Panc1 (cell line): ENCODE measurements around the gene ABHD8. TPM values are rescaled to one million over a fixed set of nuclear protein-coding genes. Genes with fewer than 3 reads are reported as not detected.

Source experiments
- ATAC-seq: fragments of 200-7000 bp; cut with Tn5 transposase; 2 replicates; pipeline ENCODE4 v1.9.1; 2020; ENCODE audit warnings: mild to moderate bottlenecking, moderate library complexity
- BruUV-seq: library from RNA; stranded (reverse); fragments of 400-500 nt; replicated peaks from 2 replicates; lab custom pipeline; 2021; lab: Mats Ljungman, UMichigan
- CTCF ChIA-PET: fragments of 300-600 bp; sonication (Branson Sonifier 250); formaldehyde crosslinking; loops from one replicate; lab custom pipeline; 2022; ENCODE audit warnings: antibody characterized with exemption; lab: Charles Lee
- POLR2A ChIA-PET: fragments of 300-600 bp; sonication (Branson Sonifier 250); formaldehyde crosslinking; loops from one replicate; lab custom pipeline; 2022; ENCODE audit warnings: antibody characterized with exemption; lab: Charles Lee
- DNase-seq: peaks from one replicate; pipeline ENCODE4 v3.0.0-alpha.2; 2010; ENCODE audit warnings: low read depth, low spot score
- H3K27ac ChIP-seq: 2 replicates; pipeline ENCODE4 v1.5.1; 2011; ENCODE audit warnings: mild to moderate bottlenecking, low read length, inconsistent platforms
- H3K27me3 ChIP-seq: fragments of 200-500 bp; sonication (Bioruptor generic); 2 replicates; pipeline ENCODE4 v1.6.0; 2014; ENCODE audit warnings: low read length, inconsistent platforms; ENCODE audit not compliant: control insufficient read depth, insufficient read depth
- H3K36me3 ChIP-seq: fragments of 200-500 bp; sonication (Bioruptor generic); 2 replicates; pipeline ENCODE4 v1.5.1; 2014; ENCODE audit warnings: inconsistent platforms, mild to moderate bottlenecking, low read length, moderate library complexity; ENCODE audit not compliant: control insufficient read depth, insufficient read depth
- H3K4me1 ChIP-seq: 2 replicates; pipeline ENCODE4 v1.5.1; 2011; ENCODE audit warnings: inconsistent platforms, mild to moderate bottlenecking, low read length, moderate library complexity; ENCODE audit not compliant: control insufficient read depth, insufficient read depth
- H3K4me3 ChIP-seq, 2 experiments: 2 replicates each; pipeline ENCODE4 v1.5.1; 2011 to 2012; ENCODE audit warnings: low read depth in 2 of 2, low read length in 2 of 2, mild to moderate bottlenecking in 2 of 2, inconsistent platforms in 1 of 2, moderate library complexity in 1 of 2
- H3K9me3 ChIP-seq: fragments of 200-500 bp; sonication (Bioruptor generic); 2 replicates; pipeline ENCODE4 v1.5.1; 2014; ENCODE audit warnings: low read depth, mild to moderate bottlenecking, inconsistent platforms, low read length, moderate library complexity; ENCODE audit not compliant: control insufficient read depth, insufficient read depth
- CTCF ChIP-seq: fragments of 450-650 bp; IDR thresholded peaks from 2 replicates; pipeline ENCODE4 v1.5.1; 2017; ENCODE audit warnings: mild to moderate bottlenecking
- POLR2AphosphoS5 ChIP-seq: IDR thresholded peaks from 2 replicates; pipeline ENCODE4 v1.6.1; 2012; ENCODE audit warnings: mild to moderate bottlenecking, low read depth, low read length, moderate library complexity
- REST ChIP-seq, 2 experiments: IDR thresholded peaks; 2 replicates each; pipeline ENCODE4 v1.6.1; 2011 to 2012; ENCODE audit warnings: low read depth in 2 of 2, control low read depth in 1 of 2, low read length in 1 of 2, mild to moderate bottlenecking in 1 of 2, moderate library complexity in 1 of 2; ENCODE audit not compliant: insufficient read depth in 1 of 2
- SIN3A ChIP-seq: IDR thresholded peaks from 2 replicates; pipeline ENCODE4 v1.6.1; 2012; ENCODE audit warnings: low read depth, mild to moderate bottlenecking, low read length, moderate library complexity, borderline replicate concordance; ENCODE audit not compliant: insufficient read depth
- TCF7L2 ChIP-seq: IDR thresholded peaks from 2 replicates; pipeline ENCODE4 v1.6.1; 2011; ENCODE audit warnings: mild to moderate bottlenecking, low read depth, low read length, inconsistent platforms
- in situ Hi-C: cut with HindIII; loops from 2 replicates; pipeline ENCODE4 v1.10.0; 2016; ENCODE audit warnings: low sequenced_read_pairs, low pct_unique_long_range_greater_than_20kb
- intact Hi-C: fragments of 100-400 bp; cut with micrococcal nuclease; formaldehyde crosslinking; loops from one replicate; pipeline ENCODE4 v1.10.0; 2022; ENCODE audit not compliant: unreplicated experiment
- total RNA-seq: library from RNA; stranded (reverse); gene quantifications from one replicate; pipeline ENCODE4 v1.2.1, GENCODE V29; 2021; ENCODE audit not compliant: unreplicated experiment

The ABHD8 gene
- total RNA-seq, 1 experiment from 2014 or later, result 19.6 TPM

- Histone ChIP-seq H3K4me3 (no peak overlapping the region), H3K27ac (no peak overlapping the region), H3K9me3 (no peaks in the 10 kb centered on the region), H3K4me1 (no peaks in the 10 kb centered on the region), H3K27me3 (no peaks in the 10 kb centered on the region), H3K36me3 (no peaks in the 10 kb centered on the region)
- ChIA-PET POLR2A (no interaction called here), CTCF (no interaction called here)
- intact Hi-C loops, result no loop called here
- in situ Hi-C loops, result no loop called here
- DNase-seq, result no peak
- no peak for TF ChIP-seq POLR2AphosphoS5
- no peak for ATAC-seq
- BruUV-seq, result no TSS peak
These were observed 47.1 kb downstream of the ABHD8 start for GRCh38 chr19:17256130-17256529.

GRCh38 chr19:17255150-17255621 lies 48.0 kb downstream of the ABHD8 start:
- DNase-seq, result no peak
- no peaks in the 10 kb centered on the region for H3K27me3 ChIP-seq
- no peak for TF ChIP-seq SIN3A
- TF ChIP-seq TCF7L2, result no peak
- ATAC-seq, result no peak
- intact Hi-C loops (no loop called here), in situ Hi-C loops (no loop called here)
- CTCF ChIA-PET, result interaction anchor here (0.7 kb wide), 1 partner anchor 14 kb away, joined by 3 read pairs; no protein-coding TSS in a partner anchor
- no peaks in the 10 kb centered on the region for H3K36me3 ChIP-seq
- H3K9me3 ChIP-seq, result no peaks in the 10 kb centered on the region
- BruUV-seq, result no TSS peak
- no peak overlapping the region for H3K27ac ChIP-seq
- H3K4me3 ChIP-seq, result no peak overlapping the region
- no peaks in the 10 kb centered on the region for H3K4me1 ChIP-seq
- POLR2A ChIA-PET, result no interaction called here

GRCh38 chr19:17254636-17255035 lies 48.6 kb downstream of the ABHD8 start:
- DNase-seq (no peak), ATAC-seq (no peak)
- no TSS peak for BruUV-seq
- ChIA-PET CTCF (no interaction called here), POLR2A (no interaction called here)
- H3K27ac ChIP-seq, result no peak overlapping the region
- intact Hi-C loops (no loop called here), in situ Hi-C loops (no loop called here)
- peaks cover 1% of the 10 kb centered on the region; the same call in 1 of the 2 replicates for H3K4me1 ChIP-seq
- H3K36me3 ChIP-seq, result no peaks in the 10 kb centered on the region
- no peak overlapping the region for H3K4me3 ChIP-seq
- TF ChIP-seq SIN3A (no peak), CTCF (no peak), POLR2AphosphoS5 (no peak), TCF7L2 (no peak), REST (IDR thresholded peaks at IDR 0.05; ENCODE audit: insufficient read depth in 1 of 2, low read depth in 2 of 2, low read length in 1 of 2) (no peak)
- no peaks in the 10 kb centered on the region for H3K9me3 ChIP-seq
- H3K27me3 ChIP-seq, result no peaks in the 10 kb centered on the region
